ENCODE measurements around the gene SERP2.

The SERP2 gene

GRCh38 chr13:44435919-44436510 lies 62.4 kb downstream of the SERP2 start:
- H3K4me1 ChIP-seq: peaks cover 32 to 53% (median 43%) of the 10 kb centered on the region in 10 experiments
- H3K4me2 ChIP-seq: peak overlapping the region; percentile 76 to 95 (median 86)
- TF ChIP-seq Cebpa-rat (IDR thresholded peaks at IDR 0.05): no peak
- H3K27ac ChIP-seq: peak overlapping the region; percentile 67 to 99 (median 96)
- H3K9me3 ChIP-seq (replicated peaks in 1 of 11): no peaks in the 10 kb centered on the region
- peak overlapping the region; percentile 61 to 95 (median 78) for H3K4me3 ChIP-seq
- peaks cover 9 to 25% (median 21%) of the 10 kb centered on the region in 11 experiments for H3K36me3 ChIP-seq
- H4K20me1 ChIP-seq: peaks cover 3 to 33% (median 23%) of the 10 kb centered on the region in 11 experiments; a peak in 17 of 22 replicates
- peak overlapping the region; percentile 86 to 98 (median 95) for H3K9ac ChIP-seq
- no peaks in the 10 kb centered on the region for H3K27me3 ChIP-seq

- Histone ChIP-seq H3K4me2 (peak overlapping the region; percentile 82 to 95 (median 86)), H3K27me3 (no peaks in the 10 kb centered on the region), H3K36me3 (peaks cover 9 to 25% (median 21%) of the 10 kb centered on the region in 11 experiments), H3K9ac (peak overlapping the region; percentile 86 to 98 (median 95)), H3K9me3 (replicated peaks in 1 of 11) (no peaks in the 10 kb centered on the region), H3K4me3 (peak overlapping the region; percentile 61 to 95 (median 78)), H3K27ac (peak overlapping the region; percentile 67 to 99 (median 96); a peak in 21 of 22 replicates), H4K20me1 (peaks cover 3 to 33% (median 23%) of the 10 kb centered on the region in 11 experiments; a peak in 17 of 22 replicates), H3K4me1 (peaks cover 32 to 53% (median 43%) of the 10 kb centered on the region in 10 experiments)
- TF ChIP-seq Cebpa-rat (IDR thresholded peaks at IDR 0.05): no peak
Measured at GRCh38 chr13:44436589-44437337, 63.1 kb downstream of the SERP2 start.

GRCh38 chr13:44437356-44438233 lies 64.0 kb downstream of the SERP2 start:
- peaks cover 9 to 24% (median 20%) of the 10 kb centered on the region in 11 experiments for H3K36me3 ChIP-seq
- TF ChIP-seq Cebpa-rat (IDR thresholded peaks at IDR 0.05): no peak
- peak overlapping the region; percentile 76 to 95 (median 86) for H3K4me2 ChIP-seq
- peaks cover 32 to 50% (median 43%) of the 10 kb centered on the region in 10 experiments for H3K4me1 ChIP-seq
- peak overlapping the region in 10 of 11 experiments; percentile 85 to 99 (median 96); a peak in 20 of 22 replicates for H3K27ac ChIP-seq
- H3K9ac ChIP-seq: peak overlapping the region; percentile 86 to 98 (median 95); a peak in 21 of 22 replicates
- H3K9me3 ChIP-seq (replicated peaks in 1 of 11): no peaks in the 10 kb centered on the region
- peak overlapping the region; percentile 61 to 95 (median 78) for H3K4me3 ChIP-seq
- H4K20me1 ChIP-seq: peaks cover 3 to 29% (median 22%) of the 10 kb centered on the region in 11 experiments; a peak in 17 of 22 replicates
- H3K27me3 ChIP-seq: no peaks in the 10 kb centered on the region

GRCh38 chr13:44438234-44438579 lies 64.6 kb downstream of the SERP2 start:
- no peak overlapping the region; a peak in 1 of 22 replicates for H3K27ac ChIP-seq
- 0 out of 22 replicates have a peak overlapping the region, but pooled peaks of 2 of the 11 experiments have one; percentile 83 to 85 for H3K4me2 ChIP-seq
- H4K20me1 ChIP-seq: peaks cover 3 to 23% (median 17%) of the 10 kb centered on the region in 11 experiments; a peak in 17 of 22 replicates
- no peaks in the 10 kb centered on the region for H3K27me3 ChIP-seq
- no peaks in the 10 kb centered on the region for H3K9me3 ChIP-seq (replicated peaks in 1 of 11)
- H3K4me3 ChIP-seq: no peak overlapping the region
- H3K4me1 ChIP-seq: peaks cover 32 to 48% (median 42%) of the 10 kb centered on the region in 10 experiments
- no peak for TF ChIP-seq Cebpa-rat (IDR thresholded peaks at IDR 0.05)
- H3K36me3 ChIP-seq: peaks cover 9 to 18% (median 16%) of the 10 kb centered on the region in 11 experiments
- peak overlapping the region in 1 of 11 experiments; percentile 35; a peak in 1 of 22 replicates for H3K9ac ChIP-seq

GRCh38 chr13:44439452-44440024 lies 65.9 kb downstream of the SERP2 start:
- Histone ChIP-seq H3K4me2 (peak overlapping the region; percentile 44 to 82 (median 62)), H3K4me1 (peaks cover 24 to 37% (median 32%) of the 10 kb centered on the region in 10 experiments), H3K27ac (peak overlapping the region in 9 of 11 experiments; percentile 10 to 48 (median 32); a peak in 17 of 22 replicates), H3K9me3 (replicated peaks in 1 of 11) (no peaks in the 10 kb centered on the region), H3K36me3 (peaks cover under 1 to 5% (median 2%) of the 10 kb centered on the region in 11 experiments; a peak in 21 of 22 replicates), H3K27me3 (no peaks in the 10 kb centered on the region), H4K20me1 (peaks cover 0 to 12% (median 4%) of the 10 kb centered on the region in 11 experiments; a peak in 16 of 22 replicates), H3K4me3 (no peak overlapping the region), H3K9ac (peak overlapping the region in 10 of 11 experiments; percentile 7 to 51 (median 25); a peak in 10 of 22 replicates)
- no peak for TF ChIP-seq Cebpa-rat (IDR thresholded peaks at IDR 0.05)

- Histone ChIP-seq H3K27me3 (no peaks in the 10 kb centered on the region), H3K9me3 (replicated peaks in 1 of 11) (no peaks in the 10 kb centered on the region), H3K4me1 (peaks cover 20 to 33% (median 28%) of the 10 kb centered on the region in 10 experiments), H4K20me1 (peaks cover 0 to 11% (median 0%) of the 10 kb centered on the region in 11 experiments; a peak in 3 of 22 replicates), H3K4me2 (peak overlapping the region; percentile 44 to 82 (median 62)), H3K9ac (peak overlapping the region in 8 of 11 experiments; percentile 7 to 51 (median 32); a peak in 6 of 22 replicates), H3K4me3 (no peak overlapping the region), H3K36me3 (no peaks in the 10 kb centered on the region), H3K27ac (peak overlapping the region in 8 of 11 experiments; percentile 10 to 48 (median 32); a peak in 11 of 22 replicates)
- no peak for TF ChIP-seq Cebpa-rat (IDR thresholded peaks at IDR 0.05)
Measured at GRCh38 chr13:44440046-44440608, 66.5 kb downstream of the SERP2 start.

Measured in BLaER1 treated with 17β-estradiol and CSF1 and Interleukin-3, amounts not matched to agents 10 nM and 100 nM (cell line).